HUDEP-2 (cell line): ENCODE data around the gene ARMCX1.
"Not testable (repeated sequence)": the region's sequence is repeated elsewhere in the genome, so short reads cannot be mapped to it uniquely, and the experiment has no call there.

Experiments
- DNase-seq, 76 experiments: peaks; one replicate each; lab custom pipeline; 2025; ENCODE audit not compliant: unreplicated experiment in 76 of 76; lab: John Stamatoyannopoulos, UW

ARMCX1 gene

GRCh38 chrX:101550362-101550750, at the start of gene ARMCX1:
Gene ARMCX1 (plus strand): TSS chrX:101550547. CDS start chrX:101552931, 2,384 bp downstream.
- DNase-seq, result peak in 57 of 76 experiments; percentile 0 to 61 (median 23)

DNA sequence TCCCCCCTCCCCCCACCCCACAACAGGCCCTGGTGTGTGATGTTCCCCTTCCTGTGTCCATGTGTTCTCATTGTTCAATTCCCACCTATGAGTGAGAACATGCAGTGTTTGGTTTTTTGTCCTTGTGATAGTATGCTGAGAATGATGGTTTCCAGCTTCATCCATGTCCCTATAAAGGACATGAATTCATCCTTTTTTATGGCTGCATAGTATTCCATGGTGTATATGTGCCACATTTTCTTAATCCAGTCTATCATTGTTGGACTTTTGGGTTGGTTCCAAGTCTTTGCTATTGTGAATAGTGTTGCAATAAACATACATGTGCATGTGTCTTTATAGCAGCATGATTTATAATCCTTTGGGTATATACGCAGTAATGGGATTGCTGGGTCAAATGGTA, 47.4 kb upstream of the ARMCX1 start:
- not testable (repeated sequence) for DNase-seq

GRCh38 chrX:101507372-101507771, 43.0 kb upstream of the ARMCX1 start:
- DNase-seq, result no peak

GRCh38 chrX:101507986-101508385, 42.4 kb upstream of the ARMCX1 start:
- DNase-seq, result no peak

GRCh38 chrX:101530944-101531343, 19.4 kb upstream of the ARMCX1 start:
- DNase-seq, result no peak

DNA sequence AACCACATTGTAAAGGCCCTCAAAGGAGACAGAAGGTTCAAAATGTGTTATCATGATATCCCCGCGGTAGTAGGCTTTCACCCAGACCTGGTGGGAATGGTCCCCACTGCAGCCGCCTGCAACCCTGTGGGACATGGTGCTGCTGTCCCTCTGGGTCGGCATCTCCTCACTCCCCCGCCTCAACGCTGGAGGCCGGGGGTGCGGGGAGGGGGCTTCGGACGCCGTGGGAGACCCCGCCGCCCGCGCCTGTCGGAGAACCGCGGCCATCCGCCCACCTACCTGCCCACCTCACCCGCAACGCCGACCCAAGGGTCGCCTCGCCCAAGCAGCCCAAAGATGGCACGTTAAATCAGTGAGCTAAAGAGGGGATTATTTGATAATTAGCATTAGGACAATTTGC, 11.2 kb upstream of the ARMCX1 start:
- DNase-seq, result no peak

DNA sequence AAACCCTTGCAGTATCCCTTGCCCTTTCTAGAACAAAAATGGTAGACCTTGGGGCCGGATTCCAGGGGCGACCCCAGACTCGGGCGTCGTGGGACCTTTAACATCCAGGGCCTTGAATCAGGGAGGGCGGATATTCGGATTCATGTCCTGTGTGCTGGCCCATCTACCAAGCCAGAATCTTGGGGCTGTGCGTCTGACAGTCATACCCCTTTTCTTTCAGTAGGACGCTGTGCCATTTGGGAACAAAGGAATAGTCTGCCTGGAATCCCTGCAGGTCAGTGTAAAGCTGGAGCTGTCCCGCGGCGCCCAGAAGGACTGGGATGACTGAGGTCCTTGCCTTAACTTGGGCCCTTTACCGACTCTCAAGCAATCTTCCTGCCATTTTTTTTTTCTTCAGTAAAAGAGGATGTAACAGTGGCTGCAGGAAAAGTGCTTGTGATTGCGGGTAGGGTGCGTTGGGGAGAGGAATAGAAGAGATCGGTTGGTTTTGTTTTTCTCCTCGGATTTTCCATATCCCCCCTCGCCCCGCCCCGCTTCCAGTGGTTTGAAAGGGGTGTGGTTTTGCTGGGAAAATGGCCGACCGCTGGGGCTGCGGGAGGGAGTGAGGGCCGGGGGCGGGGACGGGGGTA, 518 bp downstream of the ARMCX1 start:
- peak in 5 of 76 experiments; percentile 0 to 6 (median 1) for DNase-seq

GRCh38 chrX:101551380-101551767, 1.0 kb downstream of the ARMCX1 start:
- no peak for DNase-seq

GRCh38 chrX:101552714-101553113, 2.4 kb downstream of the ARMCX1 start:
- no peak for DNase-seq

- peak in 1 of 76 experiments; percentile 2 for DNase-seq
Measured at GRCh38 chrX:101564651-101565050, 14.3 kb downstream of the ARMCX1 start.

GRCh38 chrX:101595739-101596419, 45.5 kb downstream of the ARMCX1 start:
- peak in 45 of 76 experiments; percentile 0 to 59 (median 18) for DNase-seq

GRCh38 chrX:101599592-101599991, 49.2 kb downstream of the ARMCX1 start:
- DNase-seq, result not testable (repeated sequence)

DNA sequence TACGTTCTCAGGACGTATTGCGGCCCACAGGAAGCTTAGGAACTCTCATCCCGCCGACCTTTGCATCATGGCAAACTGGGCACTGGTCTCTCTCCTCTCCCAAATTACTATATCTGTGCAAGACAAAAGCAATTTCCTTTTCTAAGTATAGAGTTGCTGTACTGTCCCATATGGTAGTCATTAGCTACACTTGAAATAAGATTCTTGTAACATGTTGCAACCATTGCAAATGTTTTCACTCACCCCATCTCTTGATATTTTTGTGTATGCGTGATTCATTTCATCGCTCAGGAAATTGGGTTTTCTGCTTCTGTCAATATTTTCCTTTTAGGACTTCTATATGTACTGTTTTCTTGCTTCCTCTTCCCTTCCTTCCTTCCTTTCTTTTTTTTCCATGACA, 51.7 kb downstream of the ARMCX1 start:
- DNase-seq, result no peak
